KMS-11 (cell line): ENCODE data around the gene DCTN4.

ENCODE experiments used
- H2AFZ ChIP-seq: fragments of 200-600 bp; sonication (generic); 2 replicates; pipeline ENCODE4 v1.6.1; 2016; ENCODE audit warnings: antibody characterized with exemption, mixed run types, low read depth
- H3K27ac ChIP-seq: fragments of 200-600 bp; sonication (generic); 2 replicates; pipeline ENCODE4 v1.6.1; 2016; ENCODE audit warnings: mild to moderate bottlenecking, mixed run types
- H3K27me3 ChIP-seq: fragments of 200-600 bp; sonication (generic); 2 replicates; pipeline ENCODE4 v1.6.1; 2017; ENCODE audit warnings: mild to moderate bottlenecking, low read depth, mixed run types, moderate library complexity; ENCODE audit not compliant: insufficient read depth
- H3K36me3 ChIP-seq: fragments of 200-600 bp; sonication (generic); 2 replicates; pipeline ENCODE4 v1.6.1; 2017; ENCODE audit warnings: mild to moderate bottlenecking, mixed run types; ENCODE audit not compliant: insufficient read depth
- H3K4me1 ChIP-seq: fragments of 200-600 bp; sonication (generic); 2 replicates; pipeline ENCODE4 v1.6.1; 2016; ENCODE audit warnings: mild to moderate bottlenecking, low read depth, mixed run types; ENCODE audit not compliant: poor library complexity, severe bottlenecking
- H3K4me2 ChIP-seq: fragments of 200-600 bp; sonication (generic); 2 replicates; pipeline ENCODE4 v1.7.0; 2016; ENCODE audit warnings: mild to moderate bottlenecking, mixed run types
- H3K4me3 ChIP-seq: fragments of 200-600 bp; sonication (generic); IDR thresholded peaks from 2 replicates; pipeline ENCODE4 v1.6.1; 2017; ENCODE audit warnings: low read depth, low read length, mixed read lengths; ENCODE audit not compliant: insufficient read depth
- H3K79me2 ChIP-seq: fragments of 200-600 bp; sonication (generic); 2 replicates; pipeline ENCODE4 v1.6.1; 2016; ENCODE audit warnings: low read depth, mixed run types; ENCODE audit not compliant: insufficient read depth
- H3K9ac ChIP-seq: fragments of 200-600 bp; sonication (generic); 2 replicates; pipeline ENCODE4 v1.6.1; 2016; ENCODE audit warnings: mild to moderate bottlenecking, mixed run types
- H4K20me1 ChIP-seq: fragments of 200-600 bp; sonication (generic); 2 replicates; pipeline ENCODE4 v1.6.1; 2016; ENCODE audit warnings: mild to moderate bottlenecking, mixed run types; ENCODE audit not compliant: insufficient read depth
- TF ChIP-seq, protein P1 (sequence below): fragments of 200-600 bp; sonication (generic); conservative IDR thresholded peaks from 2 replicates; pipeline ENCODE4 v1.6.1; 2017; ENCODE audit warnings: low read depth, mild to moderate bottlenecking, antibody characterized with exemption, low read length, moderate library complexity, mixed read lengths

DCTN4 gene

DNA sequence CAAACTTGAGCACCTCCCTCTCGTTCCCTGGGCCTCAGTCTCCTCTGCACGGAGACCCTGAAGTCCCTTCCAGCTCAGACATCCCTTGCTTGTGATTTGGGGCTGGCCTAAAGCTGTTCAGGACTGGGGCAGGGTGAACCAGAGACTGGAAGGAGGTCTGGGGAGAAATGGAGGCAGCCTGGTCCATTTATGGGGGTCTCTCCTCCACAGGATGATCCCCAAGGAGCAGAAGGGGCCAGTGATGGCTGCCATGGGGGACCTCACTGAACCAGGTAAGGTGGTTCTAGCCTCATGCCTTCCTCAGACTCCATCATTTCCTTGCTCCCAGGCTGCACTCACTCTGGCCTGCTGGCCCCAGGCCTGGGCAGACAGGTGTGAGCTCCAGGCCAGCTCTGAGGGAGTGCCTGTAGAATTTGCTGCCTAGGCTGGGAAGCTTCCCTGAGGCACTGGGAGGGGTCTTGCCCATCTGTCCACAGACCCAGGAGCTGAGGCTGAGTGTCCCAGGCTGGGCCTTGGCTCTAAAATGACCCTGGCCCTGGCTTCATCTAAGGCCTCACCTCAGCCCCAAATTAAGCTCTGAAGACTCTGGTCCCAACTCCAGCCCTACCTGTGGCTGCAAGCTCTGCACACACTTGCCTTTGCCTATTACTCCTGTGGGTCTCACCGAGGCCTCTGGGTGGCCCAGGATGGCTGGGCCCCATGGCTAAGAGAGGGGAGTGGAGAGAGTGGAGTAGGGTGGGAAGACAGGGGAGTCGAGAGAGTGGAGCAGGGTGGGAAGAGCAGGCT is 95.9 kb downstream of the DCTN4 start:
- TF ChIP-seq, protein P1, sequence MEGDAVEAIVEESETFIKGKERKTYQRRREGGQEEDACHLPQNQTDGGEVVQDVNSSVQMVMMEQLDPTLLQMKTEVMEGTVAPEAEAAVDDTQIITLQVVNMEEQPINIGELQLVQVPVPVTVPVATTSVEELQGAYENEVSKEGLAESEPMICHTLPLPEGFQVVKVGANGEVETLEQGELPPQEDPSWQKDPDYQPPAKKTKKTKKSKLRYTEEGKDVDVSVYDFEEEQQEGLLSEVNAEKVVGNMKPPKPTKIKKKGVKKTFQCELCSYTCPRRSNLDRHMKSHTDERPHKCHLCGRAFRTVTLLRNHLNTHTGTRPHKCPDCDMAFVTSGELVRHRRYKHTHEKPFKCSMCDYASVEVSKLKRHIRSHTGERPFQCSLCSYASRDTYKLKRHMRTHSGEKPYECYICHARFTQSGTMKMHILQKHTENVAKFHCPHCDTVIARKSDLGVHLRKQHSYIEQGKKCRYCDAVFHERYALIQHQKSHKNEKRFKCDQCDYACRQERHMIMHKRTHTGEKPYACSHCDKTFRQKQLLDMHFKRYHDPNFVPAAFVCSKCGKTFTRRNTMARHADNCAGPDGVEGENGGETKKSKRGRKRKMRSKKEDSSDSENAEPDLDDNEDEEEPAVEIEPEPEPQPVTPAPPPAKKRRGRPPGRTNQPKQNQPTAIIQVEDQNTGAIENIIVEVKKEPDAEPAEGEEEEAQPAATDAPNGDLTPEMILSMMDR, result no peak
- no peaks in the 10 kb centered on the region for H3K79me2 ChIP-seq

DNA sequence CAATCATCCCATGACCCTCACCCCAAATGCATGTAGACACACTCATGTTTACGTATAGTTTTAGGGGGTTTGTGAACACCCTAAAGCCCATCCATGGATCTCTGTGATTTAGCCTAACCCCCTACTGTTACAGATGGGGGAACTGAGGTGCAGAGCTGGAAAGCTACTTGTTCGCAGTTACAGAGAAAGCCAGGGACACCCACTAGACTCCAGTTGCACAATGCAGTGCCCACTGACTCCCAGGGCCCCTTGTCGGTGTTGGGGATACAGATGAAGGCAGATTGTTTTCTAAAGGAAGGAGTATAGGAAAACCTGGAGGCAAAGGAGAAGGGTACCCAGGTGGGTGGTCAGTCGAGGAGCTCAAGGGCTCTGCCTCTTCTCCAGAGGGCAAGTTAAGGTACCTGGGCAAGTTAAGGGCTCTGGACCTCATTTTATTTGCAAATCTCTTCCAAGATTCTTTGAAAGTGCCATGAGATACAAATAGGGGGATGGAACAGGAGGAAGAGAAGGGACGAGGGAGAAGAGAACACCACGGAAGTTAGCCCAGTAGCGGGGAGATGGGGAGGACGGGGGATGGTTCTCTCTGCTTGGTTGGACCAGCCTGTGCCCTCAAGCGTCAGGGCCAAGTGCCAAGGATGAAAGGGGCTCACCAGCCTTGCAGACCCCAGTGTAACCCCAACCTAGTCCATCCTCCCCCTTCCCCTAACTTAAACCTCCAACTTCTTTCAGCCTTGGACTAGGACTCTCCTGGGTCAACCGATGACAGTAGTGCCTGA is 96.8 kb downstream of the DCTN4 start:
- no peak overlapping the region for H3K4me2 ChIP-seq
- TF ChIP-seq, protein P1, result no peak
- H3K4me3 ChIP-seq, result no peak overlapping the region
- H3K9ac ChIP-seq, result no peak overlapping the region
- no peaks in the 10 kb centered on the region for H3K4me1 ChIP-seq
- H3K79me2 ChIP-seq, result no peaks in the 10 kb centered on the region
- H2AFZ ChIP-seq, result no peak overlapping the region
- no peak overlapping the region for H3K27ac ChIP-seq
- H4K20me1 ChIP-seq, result no peaks in the 10 kb centered on the region
- H3K36me3 ChIP-seq, result no peaks in the 10 kb centered on the region
- H3K27me3 ChIP-seq, result no peaks in the 10 kb centered on the region

More for the DNA sequence above, 95.9 kb downstream of the DCTN4 start:
- Histone ChIP-seq H4K20me1 (no peaks in the 10 kb centered on the region), H3K36me3 (no peaks in the 10 kb centered on the region), H3K4me1 (no peaks in the 10 kb centered on the region), H3K4me3 (no peak overlapping the region), H3K4me2 (no peak overlapping the region), H3K27me3 (no peaks in the 10 kb centered on the region), H3K9ac (no peak overlapping the region), H2AFZ (no peak overlapping the region), H3K27ac (no peak overlapping the region)

DNA sequence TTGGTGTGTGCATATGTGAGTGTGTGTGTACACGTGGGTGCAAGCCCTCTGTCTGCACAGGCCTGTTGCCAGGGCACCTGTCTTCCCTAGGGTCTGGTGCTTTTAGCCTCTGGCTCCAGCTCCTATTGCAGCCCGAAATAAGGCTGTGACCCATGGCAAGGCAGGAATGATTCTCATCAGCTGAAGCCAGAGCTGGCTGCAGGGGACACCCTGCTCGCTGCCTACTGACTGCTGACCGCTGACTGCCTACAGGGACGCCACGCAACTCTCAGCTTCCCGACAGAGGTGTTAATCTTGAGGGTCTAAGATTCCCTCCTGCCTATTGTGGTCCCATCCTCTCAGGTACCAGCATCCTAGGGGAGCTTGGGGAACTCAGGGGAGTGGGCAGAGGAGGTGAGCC is 97.7 kb downstream of the DCTN4 start, which contains the start of gene MYOZ3:
MYOZ3 (plus strand) TSS at position 166 of the 400 bp plus-strand sequence. CDS start 1,691 bp downstream, outside the sequence.
- no peaks in the 10 kb centered on the region for H3K4me1 ChIP-seq
- no peaks in the 10 kb centered on the region for H3K79me2 ChIP-seq
- H3K36me3 ChIP-seq, result no peaks in the 10 kb centered on the region
- H3K27ac ChIP-seq, result no peak within 1 kb of the TSS
- no peaks in the 10 kb centered on the region for H4K20me1 ChIP-seq
- H3K4me2 ChIP-seq, result no peak within 1 kb of the TSS
- no peak within 1 kb of the TSS for H3K4me3 ChIP-seq
- H3K27me3 ChIP-seq, result no peaks in the 10 kb centered on the region
- TF ChIP-seq, protein P1, result no peak
- no peak within 1 kb of the TSS for H2AFZ ChIP-seq
- H3K9ac ChIP-seq, result no peak within 1 kb of the TSS

DNA sequence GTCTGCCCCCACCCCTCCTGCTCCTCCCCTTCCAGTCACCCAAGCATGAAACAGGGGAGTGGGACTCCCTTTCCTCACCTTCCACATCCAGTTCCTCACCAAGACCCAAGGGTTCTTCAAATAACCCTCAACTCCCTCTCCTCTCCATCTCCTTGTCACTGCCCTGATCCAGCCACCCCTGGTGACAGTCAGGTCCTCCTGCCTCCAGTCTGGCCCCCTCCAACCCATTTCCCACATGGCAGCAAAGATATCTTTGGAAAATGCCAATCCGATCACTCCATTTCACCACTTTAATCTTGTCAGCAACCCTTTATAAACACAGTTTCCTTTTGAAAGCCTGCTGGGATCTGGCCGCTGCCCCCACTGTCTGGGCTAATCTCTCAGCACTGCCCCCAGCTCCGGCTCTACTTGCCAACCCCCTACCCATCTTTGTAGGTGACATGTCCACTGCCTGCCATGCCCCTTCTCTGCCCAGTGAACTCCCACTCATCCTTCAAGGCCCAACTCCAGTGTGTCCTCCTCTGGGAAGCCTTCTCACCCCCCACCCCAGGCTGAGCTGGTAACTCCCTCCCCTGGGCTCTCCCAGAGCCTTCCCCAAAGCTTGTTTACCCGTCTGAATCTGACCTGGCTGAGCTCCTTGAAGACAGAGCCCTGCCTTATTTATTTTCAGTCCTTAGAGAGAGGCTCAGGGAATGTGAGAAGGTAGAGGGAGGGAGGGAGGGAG is 98.5 kb downstream of the DCTN4 start:
- Histone ChIP-seq H3K36me3 (no peaks in the 10 kb centered on the region), H3K4me2 (no peak overlapping the region), H4K20me1 (no peaks in the 10 kb centered on the region), H3K27me3 (no peaks in the 10 kb centered on the region), H3K4me1 (no peaks in the 10 kb centered on the region), H3K9ac (no peak overlapping the region), H3K27ac (no peak overlapping the region), H2AFZ (no peak overlapping the region), H3K4me3 (no peak overlapping the region), H3K79me2 (no peaks in the 10 kb centered on the region)
- TF ChIP-seq, protein P1, result no peak
